Neural cell (in vitro differentiated cells): ENCODE measurements around the gene ENSA. TPM values are rescaled to one million over a fixed set of nuclear protein-coding genes. Genes with fewer than 3 reads are reported as not detected.
A peak's percentile ranks its signal among the peaks of the same experiment; 100 is the strongest.

Source experiments
- H2AFZ ChIP-seq: fragments of 200-600, 300-800 bp; sonication (generic), shearing (Covaris generic); 2 replicates; pipeline ENCODE4 v1.6.0; 2014; ENCODE audit warnings: low read depth, mild to moderate bottlenecking, antibody characterized with exemption, low read length, moderate library complexity
- H3F3A ChIP-seq: fragments of 200-600 bp; shearing (Covaris generic); 2 replicates; pipeline ENCODE4 v1.6.1; 2016; ENCODE audit warnings: mild to moderate bottlenecking, moderate library complexity, mixed read lengths, antibody characterized with exemption, low read length; ENCODE audit not compliant: insufficient read depth, poor library complexity, severe bottlenecking
- H3K27ac ChIP-seq: fragments of 200-600, 300-800 bp; sonication (generic), shearing (Covaris generic); 2 replicates; pipeline ENCODE4 v1.5.1; 2014; ENCODE audit warnings: mild to moderate bottlenecking, low read length, moderate library complexity
- H3K27me3 ChIP-seq: fragments of 300-800, 200-600 bp; sonication (generic), shearing (Covaris generic); 2 replicates; pipeline ENCODE4 v1.6.0; 2014; ENCODE audit warnings: mild to moderate bottlenecking, low read depth, low read length, moderate library complexity; ENCODE audit not compliant: insufficient read depth
- H3K36me3 ChIP-seq: fragments of 300-800, 200-600 bp; sonication (generic), shearing (Covaris generic); 2 replicates; pipeline ENCODE4 v1.5.1; 2014; ENCODE audit warnings: mild to moderate bottlenecking, antibody characterized with exemption, low read length, moderate library complexity; ENCODE audit not compliant: insufficient read depth
- H3K4me2 ChIP-seq: fragments of 300-800, 200-600 bp; sonication (generic), shearing (Covaris generic); 2 replicates; pipeline ENCODE4 v1.6.0; 2014; ENCODE audit warnings: mild to moderate bottlenecking, low read length
- H3K4me3 ChIP-seq: fragments of 300-800, 200-600 bp; sonication (generic), shearing (Covaris generic); 2 replicates; pipeline ENCODE4 v1.5.1; 2014; ENCODE audit warnings: mild to moderate bottlenecking, low read length, moderate library complexity
- H3K79me2 ChIP-seq: fragments of 200-600 bp; shearing (Covaris generic); replicated peaks from 2 replicates; pipeline ENCODE4 v1.6.0; 2014; ENCODE audit warnings: mild to moderate bottlenecking, low read length, moderate library complexity; ENCODE audit not compliant: insufficient read depth
- H3K9ac ChIP-seq: fragments of 300-800, 200-600 bp; sonication (generic), shearing (Covaris generic); 2 replicates; pipeline ENCODE4 v1.6.1; 2016; ENCODE audit warnings: mild to moderate bottlenecking, low read length, mixed read lengths
- H3K9me2 ChIP-seq: fragments of 200-600 bp; shearing (Covaris generic); 2 replicates; pipeline ENCODE4 v1.6.1; 2016; ENCODE audit warnings: mild to moderate bottlenecking, low read length, mixed read lengths; ENCODE audit not compliant: insufficient read depth
- H3K9me3 ChIP-seq: fragments of 200-600, 300-800 bp; sonication (generic), shearing (Covaris generic); 2 replicates; pipeline ENCODE4 v1.6.1; 2016; ENCODE audit warnings: mild to moderate bottlenecking, mixed run types, low read length, moderate library complexity, mixed read lengths
- H4K20me1 ChIP-seq: fragments of 200-600 bp; shearing (Covaris generic); 2 replicates; pipeline ENCODE4 v1.6.1; 2016; ENCODE audit warnings: mild to moderate bottlenecking, mixed run types; ENCODE audit not compliant: insufficient read depth
- CTCF ChIP-seq: fragments of 450-650 bp; IDR thresholded peaks from 2 replicates; pipeline ENCODE4 v1.5.1; 2014; ENCODE audit warnings: antibody characterized with exemption, mild to moderate bottlenecking, moderate library complexity; ENCODE audit not compliant: poor library complexity, severe bottlenecking
- EP300 ChIP-seq: fragments of 450-650 bp; conservative IDR thresholded peaks from 2 replicates; pipeline ENCODE4 v1.6.1; 2014; ENCODE audit warnings: antibody characterized with exemption, mild to moderate bottlenecking, moderate library complexity; ENCODE audit not compliant: poor library complexity, severe bottlenecking
- MXI1 ChIP-seq: fragments of 450-650 bp; conservative IDR thresholded peaks from 2 replicates; pipeline ENCODE4 v1.6.1; 2014; ENCODE audit warnings: antibody characterized with exemption, mild to moderate bottlenecking; ENCODE audit not compliant: poor library complexity, severe bottlenecking
- POLR2AphosphoS5 ChIP-seq: IDR thresholded peaks from 2 replicates; pipeline ENCODE4 v1.6.1; 2012
- REST ChIP-seq: IDR thresholded peaks from 2 replicates; pipeline ENCODE4 v1.6.1; 2012; ENCODE audit warnings: borderline replicate concordance
- TAF1 ChIP-seq: IDR thresholded peaks from 2 replicates; pipeline ENCODE4 v1.6.1; 2012; ENCODE audit warnings: low read depth
- polyA plus RNA-seq: library from polyadenylated mRNA; depleted of rRNA; stranded (reverse); fragments of >200 nt; gene quantifications from 2 replicates; pipeline ENCODE4 v1.2.3, GENCODE V29; 2014

ENSA gene
- polyA plus RNA-seq, 1 donor from 2014 or later, result 230 TPM

GRCh38 chr1:150579945-150580642 is 49.3 kb downstream of the ENSA start:
- Histone ChIP-seq H3K79me2 (peaks cover 39% of the 10 kb centered on the region), H2AFZ (peak overlapping the region; percentile 30)

GRCh38 chr1:150579110-150579944 is 50.1 kb downstream of the ENSA start, which contains the start of gene MCL1:
MCL1 (minus strand) TSS chr1:150579610; CDS start chr1:150579530, 80 bp downstream.
- Histone ChIP-seq H3K79me2 (peaks cover 47% of the 10 kb centered on the region), H3K9me3 (no peaks in the 10 kb centered on the region), H3K36me3 (peaks cover 16% of the 10 kb centered on the region), H2AFZ (peak within 1 kb of the TSS; percentile 30), H3K4me2 (peak within 1 kb of the TSS; percentile 90), H3K9ac (peak within 1 kb of the TSS; percentile 100), H3F3A (peaks cover 9% of the 10 kb centered on the region), H3K27ac (peak within 1 kb of the TSS; percentile 100), H3K4me3 (peak within 1 kb of the TSS; percentile 100), H3K9me2 (no peaks in the 10 kb centered on the region), H4K20me1 (peaks cover 27% of the 10 kb centered on the region), H3K27me3 (no peaks in the 10 kb centered on the region)
- TF ChIP-seq MXI1 (peak; percentile 25), CTCF (no peak), TAF1 (peak; percentile 96), REST (peak; percentile 77), POLR2AphosphoS5 (peak; percentile 92), EP300 (peak; percentile 84)

More at GRCh38 chr1:150579945-150580642, 49.3 kb downstream of the ENSA start:
- H3K9me3 ChIP-seq, result no peaks in the 10 kb centered on the region
- H3K4me2 ChIP-seq, result peak overlapping the region; percentile 90
- peaks cover 9% of the 10 kb centered on the region for H3F3A ChIP-seq
- no peaks in the 10 kb centered on the region for H3K9me2 ChIP-seq
- no peaks in the 10 kb centered on the region for H3K27me3 ChIP-seq
- H3K27ac ChIP-seq, result peak overlapping the region; percentile 100
- H3K4me3 ChIP-seq, result peak overlapping the region; percentile 100
- H3K36me3 ChIP-seq, result peaks cover 16% of the 10 kb centered on the region
- H4K20me1 ChIP-seq, result peaks cover 21% of the 10 kb centered on the region
- TF ChIP-seq REST, result no peak
- peak; percentile 18 for TF ChIP-seq MXI1
- peak overlapping the region; percentile 100 for H3K9ac ChIP-seq
